Measurements from ENCODE around the gene VPS25.

Gene VPS25

GRCh38 chr17:42819939-42820535 is 46.8 kb downstream of the VPS25 start:
- CTCF ChIA-PET: interaction anchor here (0.6 to 8.7 kb wide), 20 partner anchors 8 to 242 kb away, joined by 3 to 134 read pairs (median 4); partner anchors contain the start of genes CNTD1, COA3, PSMC3IP and PSME3
- H3K4me3 ChIP-seq (ENCODE audit: low read depth, low read length): no peak overlapping the region
- peak; percentile 66 for TF ChIP-seq CTCF (IDR thresholded peaks at IDR 0.05; ENCODE audit: insufficient read depth, low read length, missing control alignments)
- DNase-seq (ENCODE audit: low read depth, low spot score): no peak
- POLR2A ChIA-PET: no interaction called here

GRCh38 chr17:42821176-42821575 is 47.9 kb downstream of the VPS25 start:
- DNase-seq (ENCODE audit: low read depth, low spot score): no peak
- H3K4me3 ChIP-seq (ENCODE audit: low read depth, low read length): no peak overlapping the region
- TF ChIP-seq CTCF (IDR thresholded peaks at IDR 0.05; ENCODE audit: insufficient read depth, low read length, missing control alignments): no peak
- ChIA-PET CTCF (interaction anchor here (0.7 to 8.7 kb wide), 14 partner anchors 9 to 243 kb away, joined by 3 to 134 read pairs (median 4); partner anchors contain the start of genes PSMC3IP, PSME3 and WNK4), POLR2A (interaction anchor here (0.6 kb wide), 1 partner anchor 35 kb away, joined by 4 read pairs; no protein-coding TSS in a partner anchor)

DNA sequence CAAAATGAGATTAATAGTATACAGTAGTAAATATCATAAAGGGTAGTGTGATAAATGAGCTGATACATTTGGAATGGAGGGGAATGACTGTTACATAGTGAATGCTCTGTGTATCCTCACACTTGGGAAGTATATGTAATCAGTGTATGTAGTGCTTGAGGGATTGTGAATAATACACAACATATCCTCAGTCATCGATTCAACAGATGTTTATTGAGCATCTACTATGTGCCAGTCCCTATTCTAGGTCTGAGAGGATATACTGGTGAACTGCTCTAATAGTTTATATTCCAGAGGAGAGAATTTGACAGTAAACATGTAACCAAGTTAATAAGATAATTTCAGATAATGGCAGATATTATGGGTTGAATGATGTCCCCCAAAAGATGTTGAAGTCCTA is 54.2 kb downstream of the VPS25 start:
- ChIA-PET POLR2A (no interaction called here), CTCF (no interaction called here)

More for the DNA sequence above, 54.2 kb downstream of the VPS25 start:
- no peak for TF ChIP-seq CTCF (IDR thresholded peaks at IDR 0.05; ENCODE audit: insufficient read depth, low read length, missing control alignments)
- H3K4me3 ChIP-seq (ENCODE audit: low read depth, low read length): no peak overlapping the region
- no peak for DNase-seq (ENCODE audit: low read depth, low spot score)

All from AG04449 (cell line).